SJSA1 (cell line): ENCODE data around the gene MARK4. TPM values are rescaled to one million over a fixed set of nuclear protein-coding genes. Genes with fewer than 3 reads are reported as not detected.

Source experiments
- DNase-seq, 2 experiments: peaks; one replicate each; pipeline ENCODE4 v3.0.0-alpha.2; 2015 to 2020; ENCODE audit warnings: low spot score in 2 of 2, low read depth in 1 of 2
- H3K27ac ChIP-seq: fragments of 250-450 bp; sonication (Bioruptor Pico); 2 replicates; pipeline ENCODE4 v1.5.1; 2020; ENCODE audit warnings: mild to moderate bottlenecking, moderate library complexity
- H3K27me3 ChIP-seq: fragments of 250-450 bp; sonication (Bioruptor Pico); replicated peaks from 2 replicates; pipeline ENCODE4 v1.5.1; 2020; ENCODE audit warnings: mild to moderate bottlenecking, moderate library complexity
- H3K36me3 ChIP-seq: fragments of 250-450 bp; sonication (Bioruptor Pico); 2 replicates; pipeline ENCODE4 v1.5.1; 2020; ENCODE audit warnings: mild to moderate bottlenecking
- H3K4me1 ChIP-seq: fragments of 250-450 bp; sonication (Bioruptor Pico); replicated peaks from 2 replicates; pipeline ENCODE4 v1.6.1; 2021; ENCODE audit warnings: mild to moderate bottlenecking
- H3K4me3 ChIP-seq: fragments of 250-450 bp; sonication (Bioruptor Pico); 2 replicates; pipeline ENCODE4 v1.5.1; 2020; ENCODE audit warnings: mild to moderate bottlenecking
- H3K9me3 ChIP-seq: fragments of 250-450 bp; sonication (Bioruptor Pico); replicated peaks from 2 replicates; pipeline ENCODE4 v1.5.1; 2020; ENCODE audit warnings: mild to moderate bottlenecking
- total RNA-seq: library from RNA; depleted of rRNA; stranded (reverse); fragments of >200 nt; shearing (Covaris generic); gene quantifications from 2 replicates; pipeline ENCODE4 v1.2.3, GENCODE V29; 2014; rRNA removed

MARK4 gene
- total RNA-seq, 1 experiment from 2014 or later = 15.6 TPM

DNA sequence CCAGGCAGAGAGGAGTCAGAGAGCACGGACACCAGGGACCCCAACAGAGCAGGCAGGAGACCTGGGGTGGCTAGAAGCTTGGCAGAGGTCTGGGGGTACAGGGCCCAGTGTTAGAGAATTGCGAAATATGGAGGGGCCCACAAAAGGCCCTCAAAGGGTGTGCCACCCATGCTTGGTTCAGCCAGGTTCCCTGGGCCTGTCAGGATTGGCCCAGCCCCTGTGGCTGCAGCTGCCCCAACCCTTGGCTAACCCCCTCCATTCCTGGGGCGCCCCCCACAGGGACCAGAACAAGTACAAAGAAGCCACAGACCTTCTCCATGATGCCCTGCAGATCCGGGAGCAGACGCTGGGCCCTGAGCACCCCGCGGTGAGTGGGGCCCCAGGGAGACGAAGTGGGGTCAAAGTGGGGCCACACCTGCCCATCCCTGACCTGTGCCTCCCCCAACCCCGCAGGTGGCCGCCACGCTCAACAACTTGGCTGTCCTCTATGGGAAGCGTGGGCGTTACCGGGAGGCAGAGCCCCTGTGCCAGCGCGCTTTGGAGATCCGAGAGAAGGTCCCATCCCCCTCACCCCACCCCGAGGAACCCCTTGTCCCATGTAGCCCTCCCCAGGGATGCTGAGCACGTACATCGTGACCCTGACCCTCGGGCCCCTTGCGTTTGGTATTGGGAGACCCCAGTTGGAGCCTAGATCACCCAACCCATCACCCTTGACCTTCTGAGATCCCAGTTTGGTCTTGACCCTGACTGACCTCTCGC is 97.5 kb downstream of the MARK4 start:
- Histone ChIP-seq H3K9me3 (0 out of 2 replicates have a peak, but pooled peaks cover 3% of the 10 kb centered on the region), H3K4me3 (no peak overlapping the region), H3K27me3 (no peaks in the 10 kb centered on the region; the same call in 1 of the 2 replicates), H3K4me1 (no peaks in the 10 kb centered on the region), H3K27ac (no peak overlapping the region), H3K36me3 (peaks cover 43% of the 10 kb centered on the region)
- no peak for DNase-seq

DNA sequence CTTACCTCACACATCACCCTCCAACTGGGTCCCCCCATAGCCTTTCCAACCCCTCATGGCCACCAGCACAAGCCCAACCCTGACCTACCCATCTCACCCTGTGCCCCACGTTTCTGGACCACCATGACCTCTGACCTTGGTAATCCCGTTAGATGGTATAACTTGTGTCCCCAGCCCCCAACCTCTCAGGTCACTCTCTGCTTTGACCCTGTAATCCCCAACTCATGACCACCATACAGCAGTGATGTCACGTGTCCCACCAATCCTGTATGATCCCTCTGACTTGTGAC is 98.0 kb downstream of the MARK4 start:
- no peak for DNase-seq
- Histone ChIP-seq H3K36me3 (peaks cover 48% of the 10 kb centered on the region), H3K4me3 (no peak overlapping the region), H3K4me1 (no peaks in the 10 kb centered on the region), H3K27ac (no peak overlapping the region), H3K27me3 (no peaks in the 10 kb centered on the region; the same call in 1 of the 2 replicates), H3K9me3 (0 out of 2 replicates have a peak, but pooled peaks cover 3% of the 10 kb centered on the region)

DNA sequence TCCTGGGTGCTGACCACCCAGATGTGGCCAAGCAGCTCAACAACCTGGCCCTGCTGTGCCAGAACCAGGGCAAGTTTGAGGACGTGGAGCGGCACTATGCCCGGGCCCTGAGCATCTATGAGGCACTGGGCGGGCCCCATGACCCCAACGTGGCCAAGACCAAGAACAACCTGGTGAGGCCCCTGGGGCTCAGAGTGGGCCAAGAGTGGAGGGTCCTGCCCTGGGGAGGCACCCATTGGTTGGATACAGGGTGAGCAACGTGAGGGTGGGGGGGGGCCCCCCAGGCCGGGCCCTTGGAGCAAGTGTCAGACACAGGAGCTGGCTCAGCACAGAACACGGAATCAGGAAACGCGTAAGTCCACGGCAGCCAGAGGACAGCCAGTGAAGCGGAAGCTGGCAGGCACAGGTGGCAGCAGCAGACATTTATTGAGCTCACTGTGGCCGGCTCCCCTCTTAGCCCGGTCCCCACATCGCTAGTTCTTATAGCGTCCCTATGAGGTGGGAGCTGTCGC is 98.4 kb downstream of the MARK4 start:
- no peak overlapping the region for H3K4me3 ChIP-seq
- no peak for DNase-seq
- 0 out of 2 replicates have a peak, but pooled peaks cover 3% of the 10 kb centered on the region for H3K9me3 ChIP-seq
- H3K27me3 ChIP-seq = no peaks in the 10 kb centered on the region; the same call in 1 of the 2 replicates
- H3K4me1 ChIP-seq = no peaks in the 10 kb centered on the region
- no peak overlapping the region for H3K27ac ChIP-seq
- H3K36me3 ChIP-seq = peaks cover 52% of the 10 kb centered on the region

DNA sequence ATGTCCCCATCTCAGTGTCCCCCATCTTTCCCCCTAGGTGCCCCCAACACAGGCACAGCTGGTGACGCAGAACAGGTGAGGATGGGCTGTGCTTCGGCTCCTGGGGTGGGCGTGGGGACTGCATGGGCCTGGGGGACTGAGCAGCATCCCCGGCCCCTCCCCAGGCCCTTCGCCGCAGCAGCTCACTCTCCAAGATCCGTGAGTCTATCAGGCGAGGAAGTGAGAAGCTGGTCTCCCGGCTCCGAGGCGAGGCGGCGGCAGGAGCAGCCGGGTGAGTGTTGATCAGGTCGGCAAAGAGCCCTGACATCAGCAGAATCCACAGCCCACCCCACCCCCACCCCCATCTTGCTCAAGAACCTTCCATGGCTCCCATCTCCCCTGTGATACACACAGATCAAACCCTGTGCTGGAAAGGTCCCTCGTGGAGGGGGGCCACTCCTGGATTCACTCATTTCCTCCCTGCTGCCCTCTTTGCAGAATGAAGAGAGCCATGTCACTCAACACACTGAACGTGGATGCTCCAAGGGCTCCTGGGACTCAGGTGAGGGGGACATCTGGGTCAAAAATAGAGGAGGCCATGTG is 99.5 kb downstream of the MARK4 start:
- H3K36me3 ChIP-seq = peaks cover 63% of the 10 kb centered on the region
- DNase-seq = no peak
- H3K27ac ChIP-seq = no peak overlapping the region
- H3K27me3 ChIP-seq = no peaks in the 10 kb centered on the region; the same call in 1 of the 2 replicates
- 0 out of 2 replicates have a peak, but pooled peaks cover 3% of the 10 kb centered on the region for H3K9me3 ChIP-seq
- no peak overlapping the region for H3K4me3 ChIP-seq
- no peaks in the 10 kb centered on the region for H3K4me1 ChIP-seq

DNA sequence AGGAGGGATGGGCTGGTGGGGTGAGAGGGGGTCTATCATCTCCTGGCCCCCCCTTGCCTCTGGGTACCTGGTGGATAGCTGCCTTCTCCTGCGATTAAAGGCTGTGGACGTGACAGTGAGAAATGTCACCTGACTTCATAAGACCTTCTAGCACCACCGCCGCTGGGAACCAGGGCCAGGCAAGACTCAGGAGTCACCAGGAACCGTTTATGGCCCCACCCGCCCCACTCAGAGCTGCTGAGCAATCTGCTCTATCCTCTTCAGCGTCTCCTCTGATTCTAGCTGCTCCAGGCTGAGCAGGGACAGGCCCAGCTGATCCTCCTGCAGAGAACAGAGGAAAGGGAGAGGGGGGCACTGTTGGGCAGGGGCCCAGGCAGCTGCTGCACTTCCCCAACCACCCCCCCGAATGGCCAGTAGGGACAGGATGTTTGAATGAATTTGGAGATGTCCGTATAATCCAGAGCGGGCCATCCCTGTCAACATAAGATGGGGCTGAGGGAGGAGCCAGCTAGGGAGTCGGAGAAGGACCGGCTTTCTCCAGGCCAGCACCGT is 100.4 kb downstream of the MARK4 start:
- H3K4me1 ChIP-seq = no peaks in the 10 kb centered on the region
- peaks cover 72% of the 10 kb centered on the region for H3K36me3 ChIP-seq
- no peaks in the 10 kb centered on the region; the same call in 1 of the 2 replicates for H3K27me3 ChIP-seq
- H3K27ac ChIP-seq = no peak overlapping the region
- DNase-seq = no peak
- H3K4me3 ChIP-seq = no peak overlapping the region
- 0 out of 2 replicates have a peak, but pooled peaks cover 3% of the 10 kb centered on the region for H3K9me3 ChIP-seq

DNA sequence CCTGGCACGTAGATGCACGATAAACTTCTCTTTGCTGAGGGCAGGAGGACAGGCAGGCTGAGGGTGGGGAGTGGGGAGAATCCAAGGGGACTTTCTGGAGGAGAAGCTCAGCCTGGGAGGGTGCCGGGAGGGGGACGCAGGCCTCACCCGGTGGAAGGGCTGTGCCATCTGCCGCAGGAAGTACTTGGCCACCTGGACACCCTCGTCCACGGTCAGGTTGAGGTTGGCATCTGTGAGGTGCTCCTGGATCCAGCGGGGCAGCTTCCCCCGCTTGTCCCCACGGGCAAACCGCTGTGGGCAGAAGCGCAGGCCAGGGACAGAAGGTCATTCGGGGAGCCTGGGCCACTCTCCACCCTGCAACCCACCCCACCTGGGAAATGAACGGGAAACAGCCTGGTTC is 101.0 kb downstream of the MARK4 start:
- H3K4me3 ChIP-seq = no peak overlapping the region
- H3K27ac ChIP-seq = no peak overlapping the region
- no peaks in the 10 kb centered on the region for H3K4me1 ChIP-seq
- H3K36me3 ChIP-seq = peaks cover 78% of the 10 kb centered on the region
- DNase-seq = no peak
- 0 out of 2 replicates have a peak, but pooled peaks cover 3% of the 10 kb centered on the region for H3K9me3 ChIP-seq
- no peaks in the 10 kb centered on the region for H3K27me3 ChIP-seq

DNA sequence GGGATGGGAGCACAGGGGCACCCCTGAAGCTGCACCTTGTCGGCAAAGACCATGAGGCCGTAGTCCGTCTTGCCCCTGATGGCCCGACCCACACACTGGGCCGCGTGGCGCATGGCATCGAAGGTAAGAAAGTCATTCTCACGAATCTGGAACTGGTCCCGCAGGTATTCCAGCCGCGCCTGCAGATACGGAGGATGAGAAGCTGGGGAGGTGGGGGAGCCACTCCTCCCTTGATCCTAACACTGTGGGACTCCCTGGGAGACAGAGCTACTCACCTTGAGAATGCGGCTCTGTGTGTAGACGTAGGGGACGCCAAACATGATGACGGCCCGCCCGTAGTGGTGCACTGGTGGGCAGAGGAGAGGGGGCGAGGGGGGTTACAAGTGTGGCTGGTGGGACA is 101.4 kb downstream of the MARK4 start:
- H3K27ac ChIP-seq = no peak overlapping the region
- H3K36me3 ChIP-seq = peaks cover 82% of the 10 kb centered on the region
- 0 out of 2 replicates have a peak, but pooled peaks cover 3% of the 10 kb centered on the region for H3K9me3 ChIP-seq
- no peaks in the 10 kb centered on the region for H3K4me1 ChIP-seq
- no peaks in the 10 kb centered on the region for H3K27me3 ChIP-seq
- no peak for DNase-seq
- no peak overlapping the region for H3K4me3 ChIP-seq

DNA sequence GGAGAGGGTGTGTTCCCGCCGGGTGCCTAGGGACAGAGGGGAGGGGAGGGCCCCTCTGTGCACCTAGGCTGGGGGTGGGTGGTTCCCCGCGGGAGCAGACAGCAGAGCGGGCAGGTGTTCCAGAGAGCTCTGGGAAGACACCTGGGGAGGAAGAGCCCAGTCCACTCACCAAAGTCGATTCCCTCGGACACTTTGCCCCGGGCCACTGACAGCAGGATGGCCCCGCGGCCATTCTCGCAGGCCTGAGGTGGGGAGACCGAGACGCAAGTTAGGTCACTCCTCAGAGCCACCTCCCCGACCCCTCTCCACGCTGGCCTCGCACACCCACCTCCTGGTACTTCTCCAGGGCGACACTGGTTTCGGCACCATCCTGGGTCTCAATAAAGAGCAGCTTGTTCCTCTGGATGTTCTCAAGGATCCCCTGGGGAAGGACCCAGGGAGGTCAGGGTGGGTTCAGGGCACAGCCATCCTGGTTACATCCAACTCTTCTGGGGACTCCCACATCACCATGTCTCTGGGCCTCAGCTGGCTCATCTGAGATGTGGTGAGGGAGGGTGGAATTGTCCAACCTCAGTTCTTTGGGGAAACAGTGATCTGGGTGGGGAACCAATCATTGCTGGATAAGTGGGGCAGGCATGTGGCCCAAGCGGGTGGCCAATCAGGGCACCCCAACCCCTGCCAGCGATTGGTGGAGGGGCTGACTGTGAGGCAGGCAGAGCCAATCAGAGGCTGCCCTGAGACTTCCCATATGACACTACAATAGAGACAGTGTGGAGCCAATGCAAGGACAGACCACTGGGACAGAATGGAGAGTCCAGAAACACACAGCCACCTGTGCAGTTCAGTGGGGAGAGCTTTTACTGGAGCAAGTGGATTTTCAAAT is 102.1 kb downstream of the MARK4 start:
- 0 out of 2 replicates have a peak, but pooled peaks cover 3% of the 10 kb centered on the region for H3K9me3 ChIP-seq
- H3K27ac ChIP-seq = no peak overlapping the region
- H3K27me3 ChIP-seq = no peaks in the 10 kb centered on the region
- H3K4me1 ChIP-seq = no peaks in the 10 kb centered on the region
- no peak for DNase-seq
- H3K36me3 ChIP-seq = peaks cover 89% of the 10 kb centered on the region
- no peak overlapping the region for H3K4me3 ChIP-seq

DNA sequence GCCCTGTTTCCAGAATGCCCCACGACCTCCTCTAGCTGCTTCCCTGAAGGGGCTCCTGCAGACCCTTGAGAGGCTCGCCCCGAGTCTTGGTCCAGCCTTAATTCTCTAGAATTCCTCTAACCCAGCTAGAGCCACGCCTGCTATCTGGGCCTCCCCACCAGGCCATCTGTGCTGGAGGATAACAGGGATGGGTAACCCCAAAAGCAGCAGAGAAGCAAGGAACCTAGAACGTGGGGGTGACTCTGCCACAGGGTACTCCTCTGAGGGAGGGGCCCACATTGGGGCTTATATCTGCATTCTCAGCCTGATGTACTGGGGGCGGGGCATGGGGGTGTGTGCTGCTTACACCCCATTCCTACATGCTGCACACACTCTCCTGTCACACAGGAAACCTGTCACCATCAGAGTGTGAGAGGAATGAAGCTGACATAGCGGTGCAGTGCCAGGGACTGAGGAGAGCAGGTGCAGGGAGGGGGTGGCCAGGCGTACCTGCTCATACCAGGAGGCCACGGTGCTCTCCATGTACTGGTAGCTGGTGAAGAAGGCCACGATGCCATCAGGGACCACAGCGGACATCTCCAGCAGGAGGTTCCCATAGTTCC is 103.3 kb downstream of the MARK4 start:
- DNase-seq = no peak
- H3K4me1 ChIP-seq = no peaks in the 10 kb centered on the region
- peaks cover 97% of the 10 kb centered on the region for H3K36me3 ChIP-seq
- H3K9me3 ChIP-seq = 0 out of 2 replicates have a peak, but pooled peaks cover 3% of the 10 kb centered on the region
- no peaks in the 10 kb centered on the region for H3K27me3 ChIP-seq
- no peak overlapping the region for H3K27ac ChIP-seq
- H3K4me3 ChIP-seq = no peak overlapping the region

Other genes starting within 250 kb of the MARK4 start
- 5.8 and 12.6 TPM in 2 replicates for gene RELB, start 249.8 kb upstream of the MARK4 start, total RNA-seq
- 14.4 and 51.8 TPM in 2 replicates for gene CLASRP, start 212.2 kb upstream of the MARK4 start, total RNA-seq
- not detected in 2 replicates for gene ZNF296, start 174.8 kb upstream of the MARK4 start, total RNA-seq
- 42.0 and 46.9 TPM in 2 replicates for gene GEMIN7, start 172.0 kb upstream of the MARK4 start, total RNA-seq
- 34.6 and 38.4 TPM in 2 replicates for gene PPP1R37, start 158.1 kb upstream of the MARK4 start, total RNA-seq
- not detected in 2 replicates for gene NKPD1, start 90.3 kb upstream of the MARK4 start, total RNA-seq
- gene TRAPPC6A, start 73.0 kb upstream of the MARK4 start, total RNA-seq = 13.3 and 19.9 TPM in 2 replicates
- gene BLOC1S3, start 72.5 kb upstream of the MARK4 start, total RNA-seq = 2.9 and 10.6 TPM in 2 replicates
- gene EXOC3L2, start 5.9 kb upstream of the MARK4 start, total RNA-seq = 0.05 TPM in 1 of 2 replicates, not detected in the other
- gene CKM, start 71.6 kb downstream of the MARK4 start, total RNA-seq = not detected in 2 replicates
- 0.37 TPM in 1 of 2 replicates, not detected in the other for gene KLC3, start 89.5 kb downstream of the MARK4 start, total RNA-seq
- gene ERCC2, start 119.3 kb downstream of the MARK4 start, total RNA-seq = 45.8 and 63.4 TPM in 2 replicates
- 5.1 and 5.6 TPM in 2 replicates for gene PPP1R13L, start 153.8 kb downstream of the MARK4 start, total RNA-seq
- 10.5 and 25.5 TPM in 2 replicates for gene POLR1G, start 155.4 kb downstream of the MARK4 start, total RNA-seq
- 102 and 247 TPM in 2 replicates for gene ERCC1, start 172.6 kb downstream of the MARK4 start, total RNA-seq
- 1.1 TPM in 1 of 2 replicates, not detected in the other for gene FOSB, start 216.7 kb downstream of the MARK4 start, total RNA-seq
- gene RTN2, start 245.8 kb downstream of the MARK4 start, total RNA-seq = 5.1 and 7.5 TPM in 2 replicates
- gene PPM1N, start 247.2 kb downstream of the MARK4 start, total RNA-seq = 0.29 TPM in 1 of 2 replicates, not detected in the other